SK-N-MC (cell line): ENCODE results near the gene CREBZF.
"Not testable (repeated sequence)": the region's sequence is repeated elsewhere in the genome, so short reads cannot be mapped to it uniquely, and the experiment has no call there.

Experiments used
- EZH2 ChIP-seq: fragments of 200-600 bp; sonication (generic); IDR thresholded peaks from one replicate; pipeline ENCODE4 v1.6.1; 2017; ENCODE audit warnings: antibody characterized with exemption
- POLR2AphosphoS5 ChIP-seq: IDR thresholded peaks from 2 replicates; pipeline ENCODE4 v1.6.1; 2012; ENCODE audit warnings: mild to moderate bottlenecking, low read depth, low read length, borderline replicate concordance

- not testable (repeated sequence) for TF ChIP-seq EZH2, POLR2AphosphoS5
These were observed 6.2 kb upstream of the CREBZF start for GRCh38 chr11:85670949-85671663.
